K562 (cell line): Measurements from ENCODE around the gene EIF4G1. TPM values are rescaled to one million over a fixed set of nuclear protein-coding genes. Genes with fewer than 3 reads are reported as not detected.

Experiments
- ATAC-seq: fragments of 200-7000 bp; cut with Tn5 transposase; 3 replicates; pipeline ENCODE4 v1.9.1; 2020; ENCODE audit warnings: moderate library complexity
- BruUV-seq: library from RNA; stranded (reverse); fragments of 400-500 nt; replicated peaks from 2 replicates; lab custom pipeline; 2021; lab: Mats Ljungman, UMichigan
- CTCF ChIA-PET: fragments of 300-600 bp; formaldehyde crosslinking; extraction: SDS; loops from one replicate; lab custom pipeline; 2021; ENCODE audit warnings: low intra/inter-chr PET ratio; lab: Yijun Ruan, JAX
- POLR2A ChIA-PET: fragments of 300-600, 350-650 bp; sonication (Branson Sonifier 250); formaldehyde crosslinking; extraction: SDS; loops from one replicate; lab custom pipeline; 2021; ENCODE audit warnings: antibody characterized with exemption, inconsistent platforms; lab: Yijun Ruan, JAX
- DNase-seq, 4 experiments: peaks; one replicate each; pipeline versions ENCODE4 v3.0.0 to v3.0.0-alpha.2; 2011 to 2018; ENCODE audit warnings: low spot score in 3 of 4, mixed read lengths in 3 of 4; ENCODE audit errors: extremely low read depth in 1 of 4
- FAIRE-seq: peaks from 2 replicates; lab custom pipeline; 2011; peaks lifted over from hg19 to GRCh38; lab: Jason Lieb, UNC
- H2AFZ ChIP-seq: 2 replicates; pipeline ENCODE4 v1.6.0; 2011; ENCODE audit warnings: low read depth, low read length, control low read depth, inconsistent platforms
- H3K27ac ChIP-seq: fragments of 200-600 bp; 3 replicates; pipeline ENCODE4 v1.8.0; 2011; ENCODE audit warnings: low read depth, mild to moderate bottlenecking, control low read depth, inconsistent platforms, low read length, moderate library complexity, mixed read lengths; ENCODE audit errors: extremely low read depth
- H3K27me3 ChIP-seq, 2 experiments: fragments of 300-600 bp in 1 of 2; 2 replicates in 1 of 2; 3 replicates in 1 of 2; pipeline versions ENCODE4 v1.6.0 to v1.8.0; 2011; ENCODE audit warnings: inconsistent platforms in 2 of 2, low read length in 2 of 2, mild to moderate bottlenecking in 1 of 2, mixed read lengths in 1 of 2, moderate library complexity in 1 of 2; ENCODE audit not compliant: control insufficient read depth in 2 of 2, insufficient read depth in 2 of 2
- H3K36me3 ChIP-seq: fragments of 300-600 bp; 3 replicates; pipeline ENCODE4 v1.8.0; 2011; ENCODE audit warnings: mild to moderate bottlenecking, low read length, inconsistent platforms; ENCODE audit not compliant: control insufficient read depth, insufficient read depth
- H3K4me1 ChIP-seq, 2 experiments: fragments of 200-600 bp in 1 of 2; replicated peaks in 1 of 2; 2 replicates in 1 of 2; 3 replicates in 1 of 2; pipeline versions ENCODE4 v1.5.1 to v1.8.0; 2011; ENCODE audit warnings: inconsistent platforms in 2 of 2, low read length in 2 of 2, mild to moderate bottlenecking in 1 of 2, mixed read lengths in 1 of 2, moderate library complexity in 1 of 2; ENCODE audit not compliant: control insufficient read depth in 2 of 2, insufficient read depth in 2 of 2
- H3K4me2 ChIP-seq: 2 replicates; pipeline ENCODE4 v1.6.1; 2011; ENCODE audit warnings: low read length, control low read depth, inconsistent platforms, mixed read lengths; ENCODE audit not compliant: insufficient read depth
- H3K4me3 ChIP-seq: fragments of 200-600 bp; sonication (generic), shearing (Covaris generic); 2 replicates; pipeline ENCODE4 v1.5.1; 2016; ENCODE audit warnings: control low read depth, inconsistent platforms
- H3K79me2 ChIP-seq: fragments of 200-600 bp; 3 replicates; pipeline ENCODE4 v1.8.0; 2011; ENCODE audit warnings: low read length, inconsistent platforms; ENCODE audit not compliant: control insufficient read depth, insufficient read depth
- H3K9ac ChIP-seq, 2 experiments: 2 replicates each; pipeline versions ENCODE4 v1.6.0 to v1.6.1; 2011; ENCODE audit warnings: low read depth in 2 of 2, low read length in 2 of 2, control low read depth in 1 of 2, inconsistent platforms in 1 of 2, mild to moderate bottlenecking in 1 of 2, mixed read lengths in 1 of 2; ENCODE audit not compliant: insufficient read depth in 1 of 2
- H3K9me1 ChIP-seq: one replicate; pipeline ENCODE4 v1.6.0; 2011; ENCODE audit warnings: inconsistent platforms, mild to moderate bottlenecking, low read length, moderate library complexity; ENCODE audit not compliant: control insufficient read depth, insufficient read depth
- H3K9me3 ChIP-seq: replicated peaks from 2 replicates; pipeline ENCODE4 v1.5.1; 2011; ENCODE audit warnings: low read depth, low read length, inconsistent platforms; ENCODE audit not compliant: control insufficient read depth, insufficient read depth
- H4K20me1 ChIP-seq: replicated peaks from 2 replicates; pipeline ENCODE4 v1.6.1; 2011; ENCODE audit warnings: low read length, inconsistent platforms, mixed read lengths; ENCODE audit not compliant: control insufficient read depth, insufficient read depth
- BRD4 ChIP-seq: fragments of 200-600 bp; sonication (generic); IDR thresholded peaks from 2 replicates; pipeline ENCODE4 v1.6.1; 2017; ENCODE audit warnings: inconsistent platforms
- HDAC6 ChIP-seq: IDR thresholded peaks from 2 replicates; pipeline ENCODE4 v1.6.1; 2012; ENCODE audit warnings: low read depth, mild to moderate bottlenecking, control low read depth, inconsistent platforms, low read length, moderate library complexity
- RFX1 ChIP-seq: fragments of 450-650 bp; IDR thresholded peaks from 2 replicates; pipeline ENCODE4 v1.6.1; 2016; ENCODE audit warnings: mild to moderate bottlenecking, moderate library complexity
- ZNF316 ChIP-seq: fragments of 450-650 bp; IDR thresholded peaks from 2 replicates; pipeline ENCODE4 v1.6.1; 2016
- WGBS: fragments of 100-300 bp; shearing (Covaris generic); methylation state at CpG from one replicate; pipeline ENCODE4 v1.1.6; 2016; ENCODE audit warnings: low coverage, mixed read lengths; ENCODE audit not compliant: insufficient coverage; ENCODE audit errors: missing lambda C conversion rate; 5-methylcytosine and 5-hydroxymethylcytosine counted together
- in situ Hi-C: fragments of 300-500 bp; cut with MboI; formaldehyde crosslinking; loops from 4 replicates; pipeline ENCODE4 v1.15.0; 2018; ENCODE audit warnings: inconsistent platforms, mixed read lengths
- intact Hi-C: fragments of 100-400 bp; cut with micrococcal nuclease; formaldehyde crosslinking; loops from 2 replicates; pipeline ENCODE4 v1.14.2; 2022
- polyA plus RNA-seq, 8 experiments: library from polyadenylated mRNA; depleted of rRNA in 4 of 8; stranded (reverse) in 5 of 8; unstranded in 3 of 8; fragments of >200 nt; fragmentation: Nextera tagmentation in 2 of 8; fragmentation: Illumina TruSeq in 1 of 8; extraction: Ambion mirVana in 2 of 8; extraction: Trizol in 1 of 8; gene quantifications; 2 replicates each; pipeline versions ENCODE4 v1.2.1 to v1.2.3, GENCODE V29; 2011 to 2014; ENCODE audit warnings: inconsistent platforms in 1 of 8, missing spikeins in 1 of 8
- total RNA-seq, 7 experiments: library from RNA; depleted of rRNA in 6 of 7; stranded (reverse); fragments of >200 nt in 6 of 7; fragmentation: Illumina TruSeq in 2 of 7; extraction: Trizol in 2 of 7; gene quantifications; 2 replicates each; pipeline versions ENCODE4 v1.2.1 to v1.2.3, GENCODE V29; 2011 to 2021; ENCODE audit warnings: low replicate concordance in 1 of 7
- TF ChIP-seq, protein P1 (sequence below): sonication (generic); formaldehyde crosslinking; IDR thresholded peaks from 2 replicates; pipeline ENCODE4 v1.8.0; 2022; ENCODE audit warnings: missing genetic modification reagents, mild to moderate bottlenecking, moderate library complexity, borderline replicate concordance
- TF ChIP-seq, protein P2 (sequence below): fragments of 250-450 bp; sonication (Bioruptor Pico); IDR thresholded peaks from 2 replicates; pipeline ENCODE4 v1.5.0; 2020; ENCODE audit warnings: mild to moderate bottlenecking, borderline replicate concordance
- TF ChIP-seq, protein P3 (sequence below): fragments of 200-800 bp; sonication (Bioruptor generic); IDR thresholded peaks from 2 replicates; pipeline ENCODE4 v1.6.1; 2016; ENCODE audit warnings: missing genetic modification characterization, missing compliant biosample characterization

The EIF4G1 gene
- total and polyA plus RNA-seq, 9 of the 15 experiments (the other 6 are each of a cell fraction or from before 2014, with no cell fraction given), result 4.6 to 505 (median 155) TPM

DNA sequence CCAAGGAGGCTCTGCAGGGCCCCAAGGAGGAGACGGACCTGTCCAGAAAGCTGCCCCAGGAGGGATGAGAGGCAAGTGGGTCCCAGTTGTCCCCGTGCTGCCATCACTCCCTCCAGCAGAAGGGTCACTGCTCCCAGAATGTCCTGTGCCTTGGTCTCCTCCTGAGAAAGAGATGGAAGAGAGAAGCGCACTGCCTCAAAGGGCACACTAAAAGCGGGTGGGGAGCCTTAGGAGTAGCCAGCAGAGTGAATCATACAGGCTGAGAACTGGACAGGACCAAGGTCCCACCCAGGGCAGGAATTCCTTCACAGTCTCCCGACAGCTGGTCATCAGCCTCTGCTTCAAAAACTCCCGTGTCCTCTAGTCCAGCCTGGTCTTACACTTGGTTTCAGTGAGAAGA lies 59.0 kb downstream of the EIF4G1 start:
- BruUV-seq, result no TSS peak
- Histone ChIP-seq H3K4me2 (no peak overlapping the region), H3K79me2 (no peaks in the 10 kb centered on the region), H3K4me1 (peaks cover 5% of the 10 kb centered on the region in 2 experiments; a peak in 4 of 5 replicates), H3K36me3 (peaks cover 16% of the 10 kb centered on the region; the same call in 2 of the 3 replicates), H3K9ac (no peak overlapping the region), H3K9me3 (no peaks in the 10 kb centered on the region), H3K27ac (no peak overlapping the region), H3K27me3 (peaks cover 2 to 4% of the 10 kb centered on the region in 2 experiments; a peak in 3 of 5 replicates), H3K4me3 (no peak overlapping the region), H2AFZ (no peak overlapping the region), H3K9me1 (no peaks in the 10 kb centered on the region), H4K20me1 (0 out of 2 replicates have a peak, but pooled peaks cover 7% of the 10 kb centered on the region)
- TF ChIP-seq RFX1, result no peak
- no peak for TF ChIP-seq HDAC6
- TF ChIP-seq, protein P1, sequence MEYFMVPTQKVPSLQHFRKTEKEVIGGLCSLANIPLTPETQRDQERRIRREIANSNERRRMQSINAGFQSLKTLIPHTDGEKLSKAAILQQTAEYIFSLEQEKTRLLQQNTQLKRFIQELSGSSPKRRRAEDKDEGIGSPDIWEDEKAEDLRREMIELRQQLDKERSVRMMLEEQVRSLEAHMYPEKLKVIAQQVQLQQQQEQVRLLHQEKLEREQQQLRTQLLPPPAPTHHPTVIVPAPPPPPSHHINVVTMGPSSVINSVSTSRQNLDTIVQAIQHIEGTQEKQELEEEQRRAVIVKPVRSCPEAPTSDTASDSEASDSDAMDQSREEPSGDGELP, result no peak
- TF ChIP-seq BRD4, result no peak
- TF ChIP-seq, protein P2, sequence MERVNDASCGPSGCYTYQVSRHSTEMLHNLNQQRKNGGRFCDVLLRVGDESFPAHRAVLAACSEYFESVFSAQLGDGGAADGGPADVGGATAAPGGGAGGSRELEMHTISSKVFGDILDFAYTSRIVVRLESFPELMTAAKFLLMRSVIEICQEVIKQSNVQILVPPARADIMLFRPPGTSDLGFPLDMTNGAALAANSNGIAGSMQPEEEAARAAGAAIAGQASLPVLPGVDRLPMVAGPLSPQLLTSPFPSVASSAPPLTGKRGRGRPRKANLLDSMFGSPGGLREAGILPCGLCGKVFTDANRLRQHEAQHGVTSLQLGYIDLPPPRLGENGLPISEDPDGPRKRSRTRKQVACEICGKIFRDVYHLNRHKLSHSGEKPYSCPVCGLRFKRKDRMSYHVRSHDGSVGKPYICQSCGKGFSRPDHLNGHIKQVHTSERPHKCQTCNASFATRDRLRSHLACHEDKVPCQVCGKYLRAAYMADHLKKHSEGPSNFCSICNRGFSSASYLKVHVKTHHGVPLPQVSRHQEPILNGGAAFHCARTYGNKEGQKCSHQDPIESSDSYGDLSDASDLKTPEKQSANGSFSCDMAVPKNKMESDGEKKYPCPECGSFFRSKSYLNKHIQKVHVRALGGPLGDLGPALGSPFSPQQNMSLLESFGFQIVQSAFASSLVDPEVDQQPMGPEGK (CRISPR knock-in tag), result no peak
- TF ChIP-seq ZNF316, result no peak
- TF ChIP-seq, protein P3, sequence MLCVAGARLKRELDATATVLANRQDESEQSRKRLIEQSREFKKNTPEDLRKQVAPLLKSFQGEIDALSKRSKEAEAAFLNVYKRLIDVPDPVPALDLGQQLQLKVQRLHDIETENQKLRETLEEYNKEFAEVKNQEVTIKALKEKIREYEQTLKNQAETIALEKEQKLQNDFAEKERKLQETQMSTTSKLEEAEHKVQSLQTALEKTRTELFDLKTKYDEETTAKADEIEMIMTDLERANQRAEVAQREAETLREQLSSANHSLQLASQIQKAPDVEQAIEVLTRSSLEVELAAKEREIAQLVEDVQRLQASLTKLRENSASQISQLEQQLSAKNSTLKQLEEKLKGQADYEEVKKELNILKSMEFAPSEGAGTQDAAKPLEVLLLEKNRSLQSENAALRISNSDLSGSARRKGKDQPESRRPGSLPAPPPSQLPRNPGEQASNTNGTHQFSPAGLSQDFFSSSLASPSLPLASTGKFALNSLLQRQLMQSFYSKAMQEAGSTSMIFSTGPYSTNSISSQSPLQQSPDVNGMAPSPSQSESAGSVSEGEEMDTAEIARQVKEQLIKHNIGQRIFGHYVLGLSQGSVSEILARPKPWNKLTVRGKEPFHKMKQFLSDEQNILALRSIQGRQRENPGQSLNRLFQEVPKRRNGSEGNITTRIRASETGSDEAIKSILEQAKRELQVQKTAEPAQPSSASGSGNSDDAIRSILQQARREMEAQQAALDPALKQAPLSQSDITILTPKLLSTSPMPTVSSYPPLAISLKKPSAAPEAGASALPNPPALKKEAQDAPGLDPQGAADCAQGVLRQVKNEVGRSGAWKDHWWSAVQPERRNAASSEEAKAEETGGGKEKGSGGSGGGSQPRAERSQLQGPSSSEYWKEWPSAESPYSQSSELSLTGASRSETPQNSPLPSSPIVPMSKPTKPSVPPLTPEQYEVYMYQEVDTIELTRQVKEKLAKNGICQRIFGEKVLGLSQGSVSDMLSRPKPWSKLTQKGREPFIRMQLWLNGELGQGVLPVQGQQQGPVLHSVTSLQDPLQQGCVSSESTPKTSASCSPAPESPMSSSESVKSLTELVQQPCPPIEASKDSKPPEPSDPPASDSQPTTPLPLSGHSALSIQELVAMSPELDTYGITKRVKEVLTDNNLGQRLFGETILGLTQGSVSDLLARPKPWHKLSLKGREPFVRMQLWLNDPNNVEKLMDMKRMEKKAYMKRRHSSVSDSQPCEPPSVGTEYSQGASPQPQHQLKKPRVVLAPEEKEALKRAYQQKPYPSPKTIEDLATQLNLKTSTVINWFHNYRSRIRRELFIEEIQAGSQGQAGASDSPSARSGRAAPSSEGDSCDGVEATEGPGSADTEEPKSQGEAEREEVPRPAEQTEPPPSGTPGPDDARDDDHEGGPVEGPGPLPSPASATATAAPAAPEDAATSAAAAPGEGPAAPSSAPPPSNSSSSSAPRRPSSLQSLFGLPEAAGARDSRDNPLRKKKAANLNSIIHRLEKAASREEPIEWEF, result no peak
- FAIRE-seq, result no peak
- 9% methylated on average over 5 of the region's 6 CpGs for WGBS
- ChIA-PET POLR2A (interaction anchor here (0.5 to 4.1 kb wide), 4 partner anchors 10 to 142 kb away, joined by 3 to 35 read pairs (median 5); no protein-coding TSS in a partner anchor), CTCF (no interaction called here)
- intact Hi-C loops, result loop anchor here (10.0 kb wide), 1 partner anchor 401 kb away; no protein-coding TSS in a partner anchor
- in situ Hi-C loops, result loop anchor here (5.0 kb wide), 2 partner anchors 44 to 94 kb away; no protein-coding TSS in a partner anchor
- ATAC-seq, result no peak
- no peak for DNase-seq
